HG02763 (cell line): ENCODE data around the gene HMGCLL1.

Experiments
- ATAC-seq: cut with Tn5 transposase; IDR thresholded peaks from one replicate; pipeline ENCODE4 v1.9.1; 2021; ENCODE audit warnings: mild to moderate bottlenecking, moderate library complexity; ENCODE audit not compliant: unreplicated experiment

The HMGCLL1 gene

GRCh38 chr6:55447891-55448290 is 131.1 kb downstream of the HMGCLL1 start:
- ATAC-seq = no peak

GRCh38 chr6:55445648-55446204 is 133.3 kb downstream of the HMGCLL1 start:
- no peak for ATAC-seq

GRCh38 chr6:55443238-55444134 is 135.5 kb downstream of the HMGCLL1 start:
- ATAC-seq = no peak

GRCh38 chr6:55438203-55438602 is 140.8 kb downstream of the HMGCLL1 start:
- ATAC-seq = no peak

- ATAC-seq = no peak
Measured at GRCh38 chr6:55437141-55437540, 141.9 kb downstream of the HMGCLL1 start.

- no peak for ATAC-seq
Measured at GRCh38 chr6:55433446-55434130, 145.4 kb downstream of the HMGCLL1 start.

GRCh38 chr6:55423933-55424332 is 155.1 kb downstream of the HMGCLL1 start:
- no peak for ATAC-seq

GRCh38 chr6:55410674-55411073 is 168.3 kb downstream of the HMGCLL1 start:
- no peak for ATAC-seq

GRCh38 chr6:55405474-55406235 is 173.3 kb downstream of the HMGCLL1 start:
- no peak for ATAC-seq

- no peak for ATAC-seq
Measured at GRCh38 chr6:55399351-55399750, 179.6 kb downstream of the HMGCLL1 start.

- ATAC-seq = no peak
Measured at GRCh38 chr6:55397986-55398385, 181.0 kb downstream of the HMGCLL1 start.

GRCh38 chr6:55395871-55396270 is 183.1 kb downstream of the HMGCLL1 start:
- ATAC-seq = no peak

GRCh38 chr6:55388211-55388610 is 190.8 kb downstream of the HMGCLL1 start:
- ATAC-seq = no peak
